Regular cardiac myocyte (primary cell): ENCODE data around the gene ETV3L. TPM values are rescaled to one million over a fixed set of nuclear protein-coding genes. Genes with fewer than 3 reads are reported as not detected.

Experiments used
- total RNA-seq: library from RNA; depleted of rRNA; stranded (reverse); fragments of >200 nt; gene quantifications from 2 replicates; pipeline ENCODE4 v1.2.3, GENCODE V29; 2014

The ETV3L gene
- total RNA-seq: not detected in 2 replicates

GRCh38 chr1:157099633-157100009 lies at the start of gene ETV3L:
Gene ETV3L, minus strand, starts transcription at chr1:157099808. Its CDS starts 285 bp downstream, at chr1:157099523.

GRCh38 chr1:157138220-157139051 lies 38.8 kb upstream of the ETV3L start, which contains the start of gene ETV3:
Gene ETV3, minus strand, starts transcription at chr1:157138395. Its CDS starts 2,043 bp downstream, at chr1:157136352.

GRCh38 chr1:157045250-157046218 lies 54.1 kb downstream of the ETV3L start, which contains the start of gene ARHGEF11:
Gene ARHGEF11, minus strand, starts transcription at chr1:157045742. Its CDS starts 1,412 bp downstream, at chr1:157044330.

Other genes with a start within 250 kb of the ETV3L start
- gene INSRR, start 240.7 kb downstream of the ETV3L start, total RNA-seq: under 0.01 TPM in 1 of 2 replicates, not detected in the other
- 0.77 and 1.1 TPM in 2 replicates for gene NTRK1, start 238.9 kb downstream of the ETV3L start, total RNA-seq
- 4.5 and 9.2 TPM in 2 replicates for gene PEAR1, start 206.1 kb downstream of the ETV3L start, total RNA-seq
- gene LRRC71, start 179.2 kb downstream of the ETV3L start, total RNA-seq: under 0.01 and 0.56 TPM in 2 replicates
- gene ARHGEF11, start 54.1 kb downstream of the ETV3L start, total RNA-seq: 20.1 and 20.9 TPM in 2 replicates
- 9.6 and 19.2 TPM in 2 replicates for gene ETV3, start 38.6 kb upstream of the ETV3L start, total RNA-seq